Stimulated activated CD4-positive, alpha-beta T cell treated with anti-CD3 and anti-CD28 coated beads, Interleukin-4, amount 100 ng/mL, for 24 hours (primary cell): ENCODE measurements around the gene TMEM100.
A peak's percentile ranks its signal among the peaks of the same experiment; 100 is the strongest.

Experiments used
- DNase-seq: peaks from one replicate; pipeline ENCODE4 v3.0.0-alpha.2; 2020

The TMEM100 gene

GRCh38 chr17:55722742-55723487 is at the start of gene TMEM100:
Gene TMEM100, minus strand, starts transcription at chr17:55722864. Its CDS starts 1,794 bp downstream, at chr17:55721070.
- DNase-seq, result no peak

- no peak for DNase-seq
Measured at GRCh38 chr17:55772086-55772485, 49.4 kb upstream of the TMEM100 start.

- no peak for DNase-seq
Measured at GRCh38 chr17:55770196-55770870, 47.7 kb upstream of the TMEM100 start.

- DNase-seq, result no peak
Measured at GRCh38 chr17:55769625-55770000, 46.9 kb upstream of the TMEM100 start.

- no peak for DNase-seq
Measured at GRCh38 chr17:55768936-55769624, 46.4 kb upstream of the TMEM100 start.

GRCh38 chr17:55765472-55765871 is 42.8 kb upstream of the TMEM100 start:
- DNase-seq, result no peak

- DNase-seq, result no peak
Measured at GRCh38 chr17:55764610-55765009, 41.9 kb upstream of the TMEM100 start.

GRCh38 chr17:55763856-55764255 is 41.2 kb upstream of the TMEM100 start:
- no peak for DNase-seq

- DNase-seq, result no peak
Measured at GRCh38 chr17:55762086-55762858, 39.6 kb upstream of the TMEM100 start.

- no peak for DNase-seq
Measured at GRCh38 chr17:55760643-55761355, 38.1 kb upstream of the TMEM100 start.

- no peak for DNase-seq
Measured at GRCh38 chr17:55758171-55758570, 35.5 kb upstream of the TMEM100 start.

- DNase-seq, result no peak
Measured at GRCh38 chr17:55757659-55758058, 35.0 kb upstream of the TMEM100 start.

- no peak for DNase-seq
Measured at GRCh38 chr17:55756689-55757088, 34.0 kb upstream of the TMEM100 start.

- DNase-seq, result no peak
Measured at GRCh38 chr17:55751720-55752250, 29.1 kb upstream of the TMEM100 start.

GRCh38 chr17:55750750-55751657 is 28.3 kb upstream of the TMEM100 start, which contains the start of gene PCTP:
Gene PCTP, plus strand, starts transcription at chr17:55751051. Its CDS starts 53 bp downstream, at chr17:55751104.
- peak; percentile 87 for DNase-seq

GRCh38 chr17:55749985-55750384 is 27.3 kb upstream of the TMEM100 start:
- no peak for DNase-seq

- DNase-seq, result no peak
Measured at GRCh38 chr17:55748841-55749240, 26.2 kb upstream of the TMEM100 start.

GRCh38 chr17:55747209-55747608 is 24.5 kb upstream of the TMEM100 start:
- no peak for DNase-seq

GRCh38 chr17:55746466-55746865 is 23.8 kb upstream of the TMEM100 start:
- no peak for DNase-seq

GRCh38 chr17:55745258-55745657 is 22.6 kb upstream of the TMEM100 start:
- no peak for DNase-seq

- DNase-seq, result no peak
Measured at GRCh38 chr17:55743103-55743679, 20.5 kb upstream of the TMEM100 start.
